ENCODE results near the gene PLCG2.
"Not testable (repeated sequence)": the region's sequence is repeated elsewhere in the genome, so short reads cannot be mapped to it uniquely, and the experiment has no call there.

The PLCG2 gene

GRCh38 chr16:81790830-81791435, 11.8 kb downstream of the PLCG2 start:
- no peak for DNase-seq

DNA sequence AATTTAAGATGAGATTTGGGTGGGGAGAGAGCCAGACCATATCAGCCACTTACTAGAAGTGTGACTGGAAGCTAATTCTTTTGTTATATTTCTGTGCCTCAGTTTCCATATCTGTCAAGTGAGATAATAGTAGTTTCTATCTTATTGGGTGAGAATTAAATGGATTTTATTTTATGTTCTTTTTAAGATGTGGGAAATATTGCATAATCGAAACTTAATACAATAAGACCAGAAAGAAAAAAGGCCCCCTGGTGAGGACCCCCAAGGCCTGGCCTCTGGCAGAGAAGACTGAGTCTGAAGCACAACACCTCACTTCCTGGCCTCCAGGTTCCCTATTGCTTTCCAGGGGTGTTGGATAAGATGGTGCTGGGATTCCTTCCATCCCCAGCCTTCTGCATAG, 13.7 kb downstream of the PLCG2 start:
- no peak for DNase-seq

- no peak for DNase-seq
Observed at GRCh38 chr16:81795193-81795592, 16.1 kb downstream of the PLCG2 start.

- no peak for DNase-seq
Observed at GRCh38 chr16:81796035-81796434, 16.9 kb downstream of the PLCG2 start.

DNA sequence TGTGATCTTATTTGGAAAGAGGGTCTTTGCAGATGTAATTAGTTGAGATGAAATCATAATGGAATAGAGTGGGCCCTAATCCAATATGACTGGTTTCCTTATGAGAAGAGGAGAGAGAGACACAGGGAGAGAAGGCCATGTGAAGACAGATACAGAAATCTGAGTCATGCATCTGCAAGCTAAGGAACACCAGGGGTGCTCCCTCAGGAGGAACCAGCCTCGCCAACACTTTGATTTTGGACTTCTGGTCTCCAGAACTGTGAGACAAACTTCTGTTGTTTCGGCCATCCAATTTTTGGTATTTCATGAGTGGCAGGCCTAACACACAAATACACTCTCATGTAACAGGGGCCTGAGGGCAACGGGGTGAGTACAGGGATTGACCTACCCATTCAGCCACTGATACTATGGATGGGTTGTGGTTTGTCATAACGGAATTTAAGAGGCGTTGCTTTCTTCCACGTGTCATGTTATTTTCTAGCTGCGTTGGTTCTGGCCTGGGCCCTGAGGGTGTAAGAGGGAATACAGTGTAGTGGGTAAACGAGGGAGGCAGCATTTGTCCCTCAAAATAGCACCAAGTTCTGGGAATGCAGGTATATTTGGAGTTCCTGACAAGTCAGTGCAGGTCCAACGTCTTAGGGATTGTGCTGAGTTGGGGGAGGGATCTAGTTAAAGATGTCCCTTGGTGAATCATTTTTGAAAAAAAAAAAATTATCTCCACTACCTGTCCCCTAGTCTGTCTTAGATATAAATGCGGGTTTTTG, 17.7 kb downstream of the PLCG2 start:
- no peak for DNase-seq

DNA sequence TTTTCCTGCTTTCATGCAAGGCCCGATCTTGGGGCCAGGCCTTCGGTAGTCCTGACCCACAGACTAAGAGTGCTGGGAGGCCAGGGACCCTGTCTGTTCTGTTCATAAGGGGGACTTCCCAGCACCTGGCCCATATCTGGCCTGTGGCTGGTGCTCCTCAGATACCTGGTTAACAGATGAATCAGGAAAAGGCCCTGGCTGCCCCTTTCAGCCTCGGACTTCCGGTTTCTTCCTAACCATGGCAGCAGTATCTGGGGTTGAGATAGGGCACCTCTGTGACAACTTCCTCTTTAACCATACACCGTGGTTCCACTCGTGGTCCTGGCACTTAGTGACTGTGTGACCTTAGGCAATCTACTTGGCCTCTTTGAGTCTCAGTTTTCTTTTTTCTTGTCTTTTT, 18.4 kb downstream of the PLCG2 start:
- DNase-seq, result no peak

GRCh38 chr16:81798311-81799137, 19.4 kb downstream of the PLCG2 start:
- no peak for DNase-seq

- DNase-seq, result no peak
Observed at GRCh38 chr16:81799138-81799504, 20.0 kb downstream of the PLCG2 start.

GRCh38 chr16:81801724-81802123, 22.6 kb downstream of the PLCG2 start:
- DNase-seq, result not testable (repeated sequence)

GRCh38 chr16:81803332-81803731, 24.2 kb downstream of the PLCG2 start:
- DNase-seq, result no peak

- no peak for DNase-seq
Observed at GRCh38 chr16:81804134-81804610, 25.1 kb downstream of the PLCG2 start.

- DNase-seq, result no peak
Observed at GRCh38 chr16:81806696-81807095, 27.6 kb downstream of the PLCG2 start.

DNA sequence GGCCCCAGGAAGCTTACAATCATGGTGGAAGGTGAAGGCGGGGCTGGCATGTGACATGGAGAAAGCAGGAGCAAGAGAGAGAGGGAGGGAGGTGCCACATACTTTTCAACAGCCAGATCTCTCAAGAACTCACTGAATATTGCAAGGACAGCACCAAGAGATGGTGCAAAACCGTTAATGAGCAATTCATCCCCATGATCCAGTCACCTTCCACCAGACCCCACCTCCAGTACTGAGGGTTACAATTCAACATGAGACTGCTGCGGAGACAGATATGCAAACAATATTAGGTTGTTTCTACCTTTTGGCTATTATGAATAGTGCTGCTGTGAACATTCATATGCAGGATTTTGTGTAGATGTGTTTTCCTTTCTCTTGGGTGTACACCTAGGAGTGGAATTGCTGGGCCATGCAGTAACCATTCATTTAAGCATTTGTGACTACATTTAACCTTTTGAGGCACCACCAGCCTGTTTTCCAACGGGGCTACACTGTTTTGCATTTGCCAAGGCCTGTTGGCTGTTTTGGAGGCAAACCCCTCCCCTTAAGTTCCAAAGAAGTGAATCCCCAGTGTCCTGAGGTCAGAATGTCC, 28.8 kb downstream of the PLCG2 start:
- DNase-seq, result no peak

DNA sequence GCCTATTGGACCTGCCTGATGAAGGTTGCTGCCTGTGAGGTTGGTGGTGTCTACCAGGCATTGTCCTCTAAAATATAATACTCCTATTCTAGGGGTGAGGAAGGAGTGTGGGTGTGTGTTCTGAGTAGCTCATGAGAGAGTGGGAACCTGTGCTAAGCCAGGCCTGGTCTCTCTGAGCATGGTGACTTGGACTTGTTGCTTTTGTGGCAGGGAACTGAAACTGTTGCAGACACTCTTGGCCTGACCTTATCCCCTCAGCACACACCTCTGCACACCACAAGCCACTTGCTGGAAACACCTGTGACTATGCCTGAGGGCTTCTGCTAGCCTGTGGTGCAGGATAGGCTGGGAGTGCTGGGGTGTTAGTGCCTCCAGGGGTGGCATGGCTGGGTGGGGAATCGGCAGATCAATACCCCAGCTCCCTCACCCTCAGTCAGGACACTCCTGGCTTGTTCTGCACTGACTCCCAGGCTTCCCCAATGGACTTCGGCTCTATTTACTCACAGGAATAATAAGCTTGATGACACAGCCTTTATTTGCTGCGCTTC, 29.9 kb downstream of the PLCG2 start:
- no peak for DNase-seq

DNA sequence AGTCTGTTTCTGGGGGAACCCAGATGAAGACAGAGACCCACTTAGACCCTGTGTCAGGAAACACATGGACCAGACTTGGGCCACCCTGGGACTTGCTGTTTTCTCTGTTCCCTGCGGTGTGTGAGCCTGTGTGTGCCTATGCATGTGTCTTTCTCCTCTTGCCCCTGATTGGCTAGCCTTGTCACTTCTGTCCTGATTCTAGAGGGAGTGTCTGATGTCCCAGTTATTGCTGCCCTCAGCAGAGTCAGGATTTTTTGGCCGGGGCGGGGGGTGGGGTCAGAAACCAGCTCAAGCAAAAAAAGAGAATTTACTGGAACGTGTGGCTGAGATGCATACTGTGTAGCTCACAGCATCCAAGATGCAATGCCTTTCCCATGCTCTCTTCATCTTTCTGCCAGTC, 30.5 kb downstream of the PLCG2 start:
- DNase-seq, result no peak

DNA sequence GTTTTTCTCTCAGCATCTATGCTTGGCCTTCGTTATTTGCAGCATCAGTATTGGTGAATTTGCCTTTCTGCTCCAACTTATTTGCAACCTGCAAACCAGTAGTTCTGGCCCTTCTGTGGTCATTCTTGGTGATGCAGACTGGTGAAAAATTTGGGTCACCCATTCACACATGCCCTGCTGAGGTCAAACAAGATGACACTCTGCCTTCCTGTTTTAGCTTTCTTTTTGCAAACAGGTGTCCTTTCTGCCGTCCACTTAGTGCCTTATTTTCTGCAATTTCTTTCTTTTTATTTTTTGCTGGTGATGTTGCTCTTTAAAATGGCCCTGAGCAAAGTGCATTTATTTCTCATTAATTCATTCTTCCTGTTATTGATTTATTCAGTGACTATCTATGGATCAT, 31.3 kb downstream of the PLCG2 start:
- no peak for DNase-seq

GRCh38 chr16:81810894-81811538, 31.9 kb downstream of the PLCG2 start:
- no peak for DNase-seq

- DNase-seq, result no peak
Observed at GRCh38 chr16:81813648-81814047, 34.6 kb downstream of the PLCG2 start.

DNA sequence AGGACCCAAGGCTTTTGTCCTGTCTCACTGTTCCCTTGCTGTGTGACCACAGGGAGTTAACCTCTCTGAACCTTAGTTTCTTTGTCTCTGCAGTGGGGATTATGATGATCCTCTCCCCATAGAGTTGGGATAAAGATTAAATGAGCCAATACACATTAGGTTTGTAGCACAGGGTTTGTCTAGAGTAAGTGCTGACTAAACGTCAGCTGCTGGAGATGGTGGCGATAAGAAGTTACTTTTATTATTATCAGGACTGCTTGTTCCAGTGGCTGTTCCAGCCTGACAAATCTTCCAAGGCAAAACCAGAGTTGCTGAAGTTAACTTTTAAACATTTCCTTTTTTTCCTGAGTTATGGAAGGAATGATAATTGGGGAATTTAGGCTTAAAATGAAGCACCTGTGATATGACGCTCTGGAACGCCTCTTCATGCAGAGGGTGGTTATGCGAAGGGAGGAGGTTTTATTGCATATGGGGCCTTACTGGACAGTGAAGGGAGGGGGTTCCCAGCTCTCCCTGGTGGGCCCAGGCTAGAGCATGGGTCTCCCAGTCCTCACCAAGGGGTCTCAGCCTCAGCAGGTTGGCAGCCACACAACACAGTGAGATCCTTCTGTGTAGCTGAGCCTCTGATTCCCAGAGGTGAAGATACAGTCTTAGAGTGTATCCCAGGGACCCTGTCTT, 35.8 kb downstream of the PLCG2 start:
- DNase-seq, result no peak

DNA sequence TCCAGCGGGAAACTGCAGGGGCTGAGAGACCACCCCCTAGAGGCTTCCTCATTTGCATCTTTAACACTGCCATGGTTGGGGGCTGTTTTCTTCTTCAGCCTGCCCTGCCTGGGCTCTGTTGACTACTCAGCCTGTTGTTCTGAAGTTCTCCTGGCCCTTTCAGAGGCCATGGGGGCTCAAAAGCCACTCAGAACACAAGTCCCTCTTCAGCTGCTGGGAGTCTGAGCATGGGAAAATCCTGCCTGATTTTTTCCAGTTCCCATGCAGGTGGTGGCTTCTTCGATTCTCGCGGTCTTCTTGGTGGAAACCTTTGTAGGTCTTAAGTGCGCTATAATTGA, 36.3 kb downstream of the PLCG2 start:
- DNase-seq, result no peak

- DNase-seq, result no peak
Observed at GRCh38 chr16:81816351-81816750, 37.3 kb downstream of the PLCG2 start.

DNA sequence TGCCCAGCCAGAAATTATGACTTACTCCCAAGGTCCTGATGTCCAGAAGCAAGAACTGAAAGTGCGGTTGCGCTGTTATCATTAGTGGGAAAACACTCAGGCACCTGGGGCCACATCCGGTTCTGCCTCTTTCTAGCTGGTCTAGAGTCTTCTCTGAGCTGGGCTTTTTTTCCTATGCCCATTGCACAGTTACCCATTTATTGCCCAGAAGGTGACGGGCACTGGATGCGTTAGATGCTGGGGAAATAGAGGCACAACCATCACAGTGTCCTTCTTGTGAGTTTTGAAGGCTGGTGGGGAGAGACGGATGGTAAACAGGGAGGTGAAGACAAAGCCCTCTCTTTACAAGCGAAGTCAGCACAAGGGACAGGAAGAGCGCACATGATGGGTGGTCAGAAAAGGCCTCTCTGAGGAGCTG, 37.7 kb downstream of the PLCG2 start:
- no peak for DNase-seq
